Endothelial cell (in vitro differentiated cells): Measurements from ENCODE around the gene TPO. TPM values are rescaled to one million over a fixed set of nuclear protein-coding genes. Genes with fewer than 3 reads are reported as not detected.

Experiments used
- DNase-seq: peaks from one replicate; pipeline ENCODE4 v3.0.0; 2021; ENCODE audit warnings: low spot score
- H3K27ac Mint-ChIP-seq: one replicate; pipeline ENCODE4 v1.8.0; 2021; ENCODE audit warnings: mixed read lengths, inconsistent platforms; ENCODE audit not compliant: unreplicated experiment
- H3K27me3 Mint-ChIP-seq: one replicate; pipeline ENCODE4 v1.8.0; 2021; ENCODE audit warnings: mild to moderate bottlenecking, moderate library complexity, mixed read lengths, inconsistent platforms; ENCODE audit not compliant: unreplicated experiment
- H3K36me3 Mint-ChIP-seq: one replicate; pipeline ENCODE4 v1.8.0; 2021; ENCODE audit warnings: mild to moderate bottlenecking, low read depth, mixed read lengths, inconsistent platforms; ENCODE audit not compliant: unreplicated experiment
- H3K4me1 Mint-ChIP-seq: one replicate; pipeline ENCODE4 v1.8.0; 2021; ENCODE audit warnings: mild to moderate bottlenecking, mixed read lengths, inconsistent platforms; ENCODE audit not compliant: unreplicated experiment
- H3K4me3 Mint-ChIP-seq: one replicate; pipeline ENCODE4 v1.8.0; 2021; ENCODE audit warnings: mild to moderate bottlenecking, mixed read lengths, inconsistent platforms; ENCODE audit not compliant: unreplicated experiment
- H3K9me3 Mint-ChIP-seq: one replicate; pipeline ENCODE4 v1.8.0; 2021; ENCODE audit warnings: mixed read lengths, inconsistent platforms; ENCODE audit not compliant: unreplicated experiment
- CTCF ChIP-seq: fragments of 200-600 bp; sonication (generic); IDR thresholded peaks from one replicate; pipeline ENCODE4 v1.5.0; 2021; ENCODE audit warnings: antibody characterized with exemption; ENCODE audit not compliant: unreplicated experiment
- total RNA-seq: library from RNA; stranded (reverse); fragmentation: NEBNext Ultra II Directional; extraction: Animal tissue kit (Norgen Biotek cat#: 25700); gene quantifications from one replicate; pipeline ENCODE4 v1.2.1, GENCODE V29; 2021; ENCODE audit not compliant: unreplicated experiment

The TPO gene
- total RNA-seq, 1 donor from 2014 or later = 0.41 TPM

- H3K4me3 Mint-ChIP-seq = no peak overlapping the region
- TF ChIP-seq CTCF = no peak
- H3K36me3 Mint-ChIP-seq = no peaks in the 10 kb centered on the region
- H3K9me3 Mint-ChIP-seq = no peaks in the 10 kb centered on the region
- peaks cover 4% of the 10 kb centered on the region for H3K27me3 Mint-ChIP-seq
- DNase-seq = no peak
- H3K4me1 Mint-ChIP-seq = no peaks in the 10 kb centered on the region
- H3K27ac Mint-ChIP-seq = no peak overlapping the region
Observed at GRCh38 chr2:1501991-1502390, 88.7 kb downstream of the TPO start.

GRCh38 chr2:1502891-1503304 lies 89.6 kb downstream of the TPO start:
- H3K4me3 Mint-ChIP-seq = no peak overlapping the region
- no peak for DNase-seq
- H3K36me3 Mint-ChIP-seq = no peaks in the 10 kb centered on the region
- H3K4me1 Mint-ChIP-seq = no peaks in the 10 kb centered on the region
- peaks cover 4% of the 10 kb centered on the region for H3K27me3 Mint-ChIP-seq
- H3K27ac Mint-ChIP-seq = no peak overlapping the region
- no peaks in the 10 kb centered on the region for H3K9me3 Mint-ChIP-seq
- TF ChIP-seq CTCF = no peak

- TF ChIP-seq CTCF = no peak
- DNase-seq = no peak
- Mint-ChIP-seq H3K4me3 (no peak overlapping the region), H3K4me1 (no peaks in the 10 kb centered on the region), H3K36me3 (no peaks in the 10 kb centered on the region), H3K9me3 (no peaks in the 10 kb centered on the region), H3K27ac (no peak overlapping the region), H3K27me3 (peaks cover 4% of the 10 kb centered on the region)
Observed at GRCh38 chr2:1503471-1504310, 90.4 kb downstream of the TPO start.

- DNase-seq = no peak
- Mint-ChIP-seq H3K4me3 (no peak overlapping the region), H3K27ac (no peak overlapping the region), H3K27me3 (peaks cover 4% of the 10 kb centered on the region), H3K4me1 (no peaks in the 10 kb centered on the region), H3K36me3 (no peaks in the 10 kb centered on the region), H3K9me3 (no peaks in the 10 kb centered on the region)
- TF ChIP-seq CTCF = no peak
Observed at GRCh38 chr2:1504311-1504750, 91.1 kb downstream of the TPO start.

GRCh38 chr2:1505031-1505441 lies 91.8 kb downstream of the TPO start:
- H3K4me1 Mint-ChIP-seq = no peaks in the 10 kb centered on the region
- no peaks in the 10 kb centered on the region for H3K9me3 Mint-ChIP-seq
- H3K36me3 Mint-ChIP-seq = no peaks in the 10 kb centered on the region
- peaks cover 5% of the 10 kb centered on the region for H3K27me3 Mint-ChIP-seq
- no peak overlapping the region for H3K4me3 Mint-ChIP-seq
- no peak for DNase-seq
- no peak for TF ChIP-seq CTCF
- H3K27ac Mint-ChIP-seq = no peak overlapping the region
